CD4-positive, alpha-beta T cell treated with Interleukin-4 for 4 hours (primary cell): Measurements from ENCODE around the gene CALHM2.
A peak's percentile ranks its signal among the peaks of the same experiment; 100 is the strongest.

ENCODE experiments used
- DNase-seq: peaks from one replicate; pipeline ENCODE4 v3.0.0-alpha.2; 2020

The CALHM2 gene

GRCh38 chr10:103475437-103475836, 23.3 kb upstream of the CALHM2 start:
- no peak for DNase-seq

GRCh38 chr10:103474077-103474476, 21.9 kb upstream of the CALHM2 start:
- no peak for DNase-seq

GRCh38 chr10:103473261-103473671, 21.1 kb upstream of the CALHM2 start:
- DNase-seq: no peak

- no peak for DNase-seq
Observed at GRCh38 chr10:103472005-103472404, 19.8 kb upstream of the CALHM2 start.

- DNase-seq: peak; percentile 88
Observed at GRCh38 chr10:103470761-103471653, 18.8 kb upstream of the CALHM2 start.

GRCh38 chr10:103469201-103469600, 17.0 kb upstream of the CALHM2 start:
- no peak for DNase-seq

GRCh38 chr10:103467406-103467805, 15.2 kb upstream of the CALHM2 start:
- no peak for DNase-seq

GRCh38 chr10:103466734-103467133, 14.6 kb upstream of the CALHM2 start:
- no peak for DNase-seq

GRCh38 chr10:103465411-103466179, 13.4 kb upstream of the CALHM2 start:
- no peak for DNase-seq

GRCh38 chr10:103463499-103463898, 11.3 kb upstream of the CALHM2 start:
- no peak for DNase-seq

- DNase-seq: no peak
Observed at GRCh38 chr10:103459615-103460014, 7.4 kb upstream of the CALHM2 start.

GRCh38 chr10:103458720-103459119, 6.5 kb upstream of the CALHM2 start, which contains the start of gene CALHM1:
TSS of gene CALHM1 (minus strand) at chr10:103458900. CDS start at chr10:103458751, 149 bp downstream.
- no peak for DNase-seq

GRCh38 chr10:103457896-103458583, 5.9 kb upstream of the CALHM2 start:
- no peak for DNase-seq

- DNase-seq: no peak
Observed at GRCh38 chr10:103457176-103457712, 5.1 kb upstream of the CALHM2 start.

- no peak for DNase-seq
Observed at GRCh38 chr10:103456074-103456660, 4.0 kb upstream of the CALHM2 start.

- no peak for DNase-seq
Observed at GRCh38 chr10:103455235-103455634, 3.1 kb upstream of the CALHM2 start.

GRCh38 chr10:103454026-103454425, 1.9 kb upstream of the CALHM2 start:
- no peak for DNase-seq

- no peak for DNase-seq
Observed at GRCh38 chr10:103452506-103453230, 498 bp upstream of the CALHM2 start.

- DNase-seq: peak; percentile 56
Observed at GRCh38 chr10:103451091-103451813, 918 bp downstream of the CALHM2 start.

GRCh38 chr10:103450201-103450695, 1.9 kb downstream of the CALHM2 start:
- no peak for DNase-seq
